ENCODE measurements around the gene MAGIX.

DNA sequence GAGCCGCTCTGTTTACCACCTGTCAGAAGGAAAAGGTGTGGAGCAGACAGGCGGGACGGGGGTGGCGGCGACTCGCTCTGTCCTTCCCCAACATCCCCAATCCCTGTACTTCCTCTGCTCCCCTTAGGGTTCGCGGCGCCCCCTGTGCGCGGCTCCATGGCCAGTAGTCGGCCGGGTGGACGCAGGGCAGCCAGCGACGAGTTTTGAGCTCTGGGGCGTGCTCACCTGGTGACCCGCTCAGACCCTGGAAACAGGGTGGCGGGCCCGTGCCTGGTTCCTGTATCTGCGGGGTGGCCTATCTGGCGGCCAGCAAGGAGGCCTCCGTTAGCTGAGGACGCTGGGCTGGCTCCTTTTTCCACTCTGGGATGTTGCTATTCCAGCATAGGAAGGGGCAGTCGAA, 5.4 kb upstream of the MAGIX start:
- TF ChIP-seq, protein P1, sequence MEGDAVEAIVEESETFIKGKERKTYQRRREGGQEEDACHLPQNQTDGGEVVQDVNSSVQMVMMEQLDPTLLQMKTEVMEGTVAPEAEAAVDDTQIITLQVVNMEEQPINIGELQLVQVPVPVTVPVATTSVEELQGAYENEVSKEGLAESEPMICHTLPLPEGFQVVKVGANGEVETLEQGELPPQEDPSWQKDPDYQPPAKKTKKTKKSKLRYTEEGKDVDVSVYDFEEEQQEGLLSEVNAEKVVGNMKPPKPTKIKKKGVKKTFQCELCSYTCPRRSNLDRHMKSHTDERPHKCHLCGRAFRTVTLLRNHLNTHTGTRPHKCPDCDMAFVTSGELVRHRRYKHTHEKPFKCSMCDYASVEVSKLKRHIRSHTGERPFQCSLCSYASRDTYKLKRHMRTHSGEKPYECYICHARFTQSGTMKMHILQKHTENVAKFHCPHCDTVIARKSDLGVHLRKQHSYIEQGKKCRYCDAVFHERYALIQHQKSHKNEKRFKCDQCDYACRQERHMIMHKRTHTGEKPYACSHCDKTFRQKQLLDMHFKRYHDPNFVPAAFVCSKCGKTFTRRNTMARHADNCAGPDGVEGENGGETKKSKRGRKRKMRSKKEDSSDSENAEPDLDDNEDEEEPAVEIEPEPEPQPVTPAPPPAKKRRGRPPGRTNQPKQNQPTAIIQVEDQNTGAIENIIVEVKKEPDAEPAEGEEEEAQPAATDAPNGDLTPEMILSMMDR (conservative IDR thresholded peaks at IDR 0.05; ENCODE audit: low read depth in 2 of 2): 0 out of 4 replicates have a peak, but pooled peaks of 1 of the 2 experiments have one; percentile 11
- TF ChIP-seq JUNB (IDR thresholded peaks at IDR 0.05; ENCODE audit: unreplicated experiment) (no peak), EZH2 (IDR thresholded peaks at IDR 0.05; ENCODE audit: low read depth, unreplicated experiment) (no peak), POLR2AphosphoS5 (IDR thresholded peaks at IDR 0.05; ENCODE audit: low read depth) (no peak), EZH2phosphoT487 (IDR thresholded peaks at IDR 0.05; ENCODE audit: unreplicated experiment) (no peak), NANOG (IDR thresholded peaks at IDR 0.05; ENCODE audit: borderline replicate concordance) (no peak)
- TF ChIP-seq, protein P2, sequence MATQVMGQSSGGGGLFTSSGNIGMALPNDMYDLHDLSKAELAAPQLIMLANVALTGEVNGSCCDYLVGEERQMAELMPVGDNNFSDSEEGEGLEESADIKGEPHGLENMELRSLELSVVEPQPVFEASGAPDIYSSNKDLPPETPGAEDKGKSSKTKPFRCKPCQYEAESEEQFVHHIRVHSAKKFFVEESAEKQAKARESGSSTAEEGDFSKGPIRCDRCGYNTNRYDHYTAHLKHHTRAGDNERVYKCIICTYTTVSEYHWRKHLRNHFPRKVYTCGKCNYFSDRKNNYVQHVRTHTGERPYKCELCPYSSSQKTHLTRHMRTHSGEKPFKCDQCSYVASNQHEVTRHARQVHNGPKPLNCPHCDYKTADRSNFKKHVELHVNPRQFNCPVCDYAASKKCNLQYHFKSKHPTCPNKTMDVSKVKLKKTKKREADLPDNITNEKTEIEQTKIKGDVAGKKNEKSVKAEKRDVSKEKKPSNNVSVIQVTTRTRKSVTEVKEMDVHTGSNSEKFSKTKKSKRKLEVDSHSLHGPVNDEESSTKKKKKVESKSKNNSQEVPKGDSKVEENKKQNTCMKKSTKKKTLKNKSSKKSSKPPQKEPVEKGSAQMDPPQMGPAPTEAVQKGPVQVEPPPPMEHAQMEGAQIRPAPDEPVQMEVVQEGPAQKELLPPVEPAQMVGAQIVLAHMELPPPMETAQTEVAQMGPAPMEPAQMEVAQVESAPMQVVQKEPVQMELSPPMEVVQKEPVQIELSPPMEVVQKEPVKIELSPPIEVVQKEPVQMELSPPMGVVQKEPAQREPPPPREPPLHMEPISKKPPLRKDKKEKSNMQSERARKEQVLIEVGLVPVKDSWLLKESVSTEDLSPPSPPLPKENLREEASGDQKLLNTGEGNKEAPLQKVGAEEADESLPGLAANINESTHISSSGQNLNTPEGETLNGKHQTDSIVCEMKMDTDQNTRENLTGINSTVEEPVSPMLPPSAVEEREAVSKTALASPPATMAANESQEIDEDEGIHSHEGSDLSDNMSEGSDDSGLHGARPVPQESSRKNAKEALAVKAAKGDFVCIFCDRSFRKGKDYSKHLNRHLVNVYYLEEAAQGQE (IDR thresholded peaks at IDR 0.05; ENCODE audit: unreplicated experiment): no peak
- TF ChIP-seq, protein P3, sequence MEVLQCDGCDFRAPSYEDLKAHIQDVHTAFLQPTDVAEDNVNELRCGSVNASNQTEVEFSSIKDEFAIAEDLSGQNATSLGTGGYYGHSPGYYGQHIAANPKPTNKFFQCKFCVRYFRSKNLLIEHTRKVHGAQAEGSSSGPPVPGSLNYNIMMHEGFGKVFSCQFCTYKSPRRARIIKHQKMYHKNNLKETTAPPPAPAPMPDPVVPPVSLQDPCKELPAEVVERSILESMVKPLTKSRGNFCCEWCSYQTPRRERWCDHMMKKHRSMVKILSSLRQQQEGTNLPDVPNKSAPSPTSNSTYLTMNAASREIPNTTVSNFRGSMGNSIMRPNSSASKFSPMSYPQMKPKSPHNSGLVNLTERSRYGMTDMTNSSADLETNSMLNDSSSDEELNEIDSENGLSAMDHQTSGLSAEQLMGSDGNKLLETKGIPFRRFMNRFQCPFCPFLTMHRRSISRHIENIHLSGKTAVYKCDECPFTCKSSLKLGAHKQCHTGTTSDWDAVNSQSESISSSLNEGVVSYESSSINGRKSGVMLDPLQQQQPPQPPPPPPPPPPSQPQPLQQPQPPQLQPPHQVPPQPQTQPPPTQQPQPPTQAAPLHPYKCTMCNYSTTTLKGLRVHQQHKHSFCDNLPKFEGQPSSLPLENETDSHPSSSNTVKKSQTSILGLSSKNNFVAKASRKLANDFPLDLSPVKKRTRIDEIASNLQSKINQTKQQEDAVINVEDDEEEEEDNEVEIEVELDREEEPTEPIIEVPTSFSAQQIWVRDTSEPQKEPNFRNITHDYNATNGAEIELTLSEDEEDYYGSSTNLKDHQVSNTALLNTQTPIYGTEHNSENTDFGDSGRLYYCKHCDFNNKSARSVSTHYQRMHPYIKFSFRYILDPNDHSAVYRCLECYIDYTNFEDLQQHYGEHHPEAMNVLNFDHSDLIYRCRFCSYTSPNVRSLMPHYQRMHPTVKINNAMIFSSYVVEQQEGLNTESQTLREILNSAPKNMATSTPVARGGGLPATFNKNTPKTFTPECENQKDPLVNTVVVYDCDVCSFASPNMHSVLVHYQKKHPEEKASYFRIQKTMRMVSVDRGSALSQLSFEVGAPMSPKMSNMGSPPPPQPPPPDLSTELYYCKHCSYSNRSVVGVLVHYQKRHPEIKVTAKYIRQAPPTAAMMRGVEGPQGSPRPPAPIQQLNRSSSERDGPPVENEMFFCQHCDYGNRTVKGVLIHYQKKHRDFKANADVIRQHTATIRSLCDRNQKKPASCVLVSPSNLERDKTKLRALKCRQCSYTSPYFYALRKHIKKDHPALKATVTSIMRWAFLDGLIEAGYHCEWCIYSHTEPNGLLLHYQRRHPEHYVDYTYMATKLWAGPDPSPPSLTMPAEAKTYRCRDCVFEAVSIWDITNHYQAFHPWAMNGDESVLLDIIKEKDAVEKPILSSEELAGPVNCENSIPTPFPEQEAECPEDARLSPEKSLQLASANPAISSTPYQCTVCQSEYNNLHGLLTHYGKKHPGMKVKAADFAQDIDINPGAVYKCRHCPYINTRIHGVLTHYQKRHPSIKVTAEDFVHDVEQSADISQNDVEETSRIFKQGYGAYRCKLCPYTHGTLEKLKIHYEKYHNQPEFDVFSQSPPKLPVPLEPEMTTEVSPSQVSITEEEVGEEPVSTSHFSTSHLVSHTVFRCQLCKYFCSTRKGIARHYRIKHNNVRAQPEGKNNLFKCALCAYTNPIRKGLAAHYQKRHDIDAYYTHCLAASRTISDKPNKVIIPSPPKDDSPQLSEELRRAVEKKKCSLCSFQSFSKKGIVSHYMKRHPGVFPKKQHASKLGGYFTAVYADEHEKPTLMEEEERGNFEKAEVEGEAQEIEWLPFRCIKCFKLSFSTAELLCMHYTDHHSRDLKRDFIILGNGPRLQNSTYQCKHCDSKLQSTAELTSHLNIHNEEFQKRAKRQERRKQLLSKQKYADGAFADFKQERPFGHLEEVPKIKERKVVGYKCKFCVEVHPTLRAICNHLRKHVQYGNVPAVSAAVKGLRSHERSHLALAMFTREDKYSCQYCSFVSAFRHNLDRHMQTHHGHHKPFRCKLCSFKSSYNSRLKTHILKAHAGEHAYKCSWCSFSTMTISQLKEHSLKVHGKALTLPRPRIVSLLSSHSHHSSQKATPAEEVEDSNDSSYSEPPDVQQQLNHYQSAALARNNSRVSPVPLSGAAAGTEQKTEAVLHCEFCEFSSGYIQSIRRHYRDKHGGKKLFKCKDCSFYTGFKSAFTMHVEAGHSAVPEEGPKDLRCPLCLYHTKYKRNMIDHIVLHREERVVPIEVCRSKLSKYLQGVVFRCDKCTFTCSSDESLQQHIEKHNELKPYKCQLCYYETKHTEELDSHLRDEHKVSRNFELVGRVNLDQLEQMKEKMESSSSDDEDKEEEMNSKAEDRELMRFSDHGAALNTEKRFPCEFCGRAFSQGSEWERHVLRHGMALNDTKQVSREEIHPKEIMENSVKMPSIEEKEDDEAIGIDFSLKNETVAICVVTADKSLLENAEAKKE (CRISPR knock-in tag; IDR thresholded peaks at IDR 0.05): no peak
